ENCODE results near the gene PPM1E. TPM values are rescaled to one million over a fixed set of nuclear protein-coding genes. Genes with fewer than 3 reads are reported as not detected.
"Not testable (repeated sequence)": the region's sequence is repeated elsewhere in the genome, so short reads cannot be mapped to it uniquely, and the experiment has no call there.

PPM1E gene
- total RNA-seq, 1 donor from 2014 or later, result 51.4 TPM

- no peak for FAIRE-seq
- no peak for DNase-seq (ENCODE audit: low spot score in 2 of 2)
Observed at GRCh38 chr17:58764373-58764772, 8.7 kb downstream of the PPM1E start.

GRCh38 chr17:58778482-58778881 lies 22.8 kb downstream of the PPM1E start:
- DNase-seq (ENCODE audit: low spot score in 2 of 2); FAIRE-seq: not testable (repeated sequence)

GRCh38 chr17:58779446-58779845 lies 23.8 kb downstream of the PPM1E start:
- FAIRE-seq, result no peak
- no peak for DNase-seq (ENCODE audit: low spot score in 2 of 2)

- DNase-seq (ENCODE audit: low spot score in 2 of 2) (no peak), FAIRE-seq (no peak)
Observed at GRCh38 chr17:58783380-58783779, 27.7 kb downstream of the PPM1E start.

GRCh38 chr17:58785097-58785496 lies 29.4 kb downstream of the PPM1E start:
- FAIRE-seq, result no peak
- DNase-seq (ENCODE audit: low spot score in 2 of 2), result no peak

- peak; percentile 66 for FAIRE-seq
- no peak for DNase-seq (ENCODE audit: low spot score in 2 of 2)
Observed at GRCh38 chr17:58786586-58787295, 31.1 kb downstream of the PPM1E start.

GRCh38 chr17:58788199-58788598 lies 32.5 kb downstream of the PPM1E start:
- DNase-seq (ENCODE audit: low spot score in 2 of 2) (no peak), FAIRE-seq (no peak)

- no peak for FAIRE-seq
- DNase-seq (ENCODE audit: low spot score in 2 of 2), result no peak
Observed at GRCh38 chr17:58789160-58789559, 33.5 kb downstream of the PPM1E start.

GRCh38 chr17:58789831-58790230 lies 34.2 kb downstream of the PPM1E start:
- FAIRE-seq (no peak), DNase-seq (ENCODE audit: low spot score in 2 of 2) (no peak)

- DNase-seq (ENCODE audit: low spot score in 2 of 2); FAIRE-seq: not testable (repeated sequence)
Observed at GRCh38 chr17:58794508-58794907, 38.9 kb downstream of the PPM1E start.

GRCh38 chr17:58802188-58802587 lies 46.5 kb downstream of the PPM1E start:
- no peak for FAIRE-seq
- no peak for DNase-seq (ENCODE audit: low spot score in 2 of 2)

- DNase-seq (ENCODE audit: low spot score in 2 of 2) (no peak), FAIRE-seq (no peak)
Observed at GRCh38 chr17:58806046-58806445, 50.4 kb downstream of the PPM1E start.

GRCh38 chr17:58808609-58809563 lies 53.2 kb downstream of the PPM1E start:
- FAIRE-seq, result no peak
- DNase-seq (ENCODE audit: low spot score in 2 of 2), result no peak

- FAIRE-seq (no peak), DNase-seq (ENCODE audit: low spot score in 2 of 2) (no peak)
Observed at GRCh38 chr17:58809564-58809936, 53.9 kb downstream of the PPM1E start.

GRCh38 chr17:58811290-58811689 lies 55.6 kb downstream of the PPM1E start:
- FAIRE-seq (no peak), DNase-seq (ENCODE audit: low spot score in 2 of 2) (no peak)

GRCh38 chr17:58813712-58814111 lies 58.1 kb downstream of the PPM1E start:
- no peak for FAIRE-seq

GRCh38 chr17:58818654-58819053 lies 63.0 kb downstream of the PPM1E start:
- FAIRE-seq (no peak), DNase-seq (ENCODE audit: low spot score in 2 of 2) (no peak)

More at GRCh38 chr17:58813712-58814111, 58.1 kb downstream of the PPM1E start:
- DNase-seq (ENCODE audit: low spot score in 2 of 2), result no peak

- FAIRE-seq (no peak), DNase-seq (ENCODE audit: low spot score in 2 of 2) (no peak)
Observed at GRCh38 chr17:58822148-58823050, 66.7 kb downstream of the PPM1E start.

GRCh38 chr17:58823051-58823525 lies 67.4 kb downstream of the PPM1E start:
- no peak for FAIRE-seq
- DNase-seq (ENCODE audit: low spot score in 2 of 2), result no peak

GRCh38 chr17:58829172-58829637 lies 73.6 kb downstream of the PPM1E start:
- DNase-seq (ENCODE audit: low spot score in 2 of 2) (no peak), FAIRE-seq (no peak)

Data from frontal cortex (tissue), 4 donors.